AG04450 (cell line): Measurements from ENCODE around the gene PRKAR2B. TPM values are rescaled to one million over a fixed set of nuclear protein-coding genes. Genes with fewer than 3 reads are reported as not detected.

Source experiments
- CTCF ChIA-PET: fragments of 300-600, 350-600 bp; formaldehyde crosslinking; extraction: SDS; loops from one replicate; lab custom pipeline; 2022; ENCODE audit warnings: antibody characterized with exemption, inconsistent platforms; lab: Charles Lee
- POLR2A ChIA-PET: fragments of 350-600 bp; formaldehyde crosslinking; extraction: SDS; loops from one replicate; lab custom pipeline; 2021; ENCODE audit warnings: antibody characterized with exemption, inconsistent platforms; lab: Yijun Ruan, JAX
- DNase-seq: peaks from one replicate; pipeline ENCODE4 v3.0.0-alpha.2; 2011; ENCODE audit warnings: low read depth, low spot score
- H3K27ac ChIP-seq: one replicate; pipeline ENCODE4 v1.5.1; 2012; ENCODE audit warnings: low read depth, low read length, control low read depth
- H3K27me3 ChIP-seq: one replicate; pipeline ENCODE4 v1.6.0; 2012; ENCODE audit warnings: low read length; ENCODE audit not compliant: control insufficient read depth, insufficient read depth
- H3K4me3 ChIP-seq: 2 replicates; pipeline ENCODE4 v1.5.1; 2011; ENCODE audit warnings: mild to moderate bottlenecking, low read depth, low read length, control low read depth
- H3K9me3 ChIP-seq: 2 replicates; pipeline ENCODE4 v1.5.1; 2012; ENCODE audit warnings: low read length; ENCODE audit not compliant: control insufficient read depth, insufficient read depth
- CTCF ChIP-seq: IDR thresholded peaks from 2 replicates; pipeline ENCODE4 v1.5.1; 2011; ENCODE audit warnings: low read depth, low read length, control low read depth, inconsistent platforms
- polyA plus RNA-seq: library from polyadenylated mRNA; depleted of rRNA; stranded (reverse); fragments of >200 nt; gene quantifications from 2 replicates; pipeline ENCODE4 v1.2.3, GENCODE V29; 2011

PRKAR2B gene
- polyA plus RNA-seq, 1 experiment = 13.0 TPM

- ChIA-PET POLR2A (interaction anchor here (0.6 to 0.8 kb wide), 2 partner anchors 71 to 76 kb away, joined by 3 read pairs; no protein-coding TSS in a partner anchor), CTCF (interaction anchor here (2.0 kb wide), 1 partner anchor 104 kb away, joined by 4 read pairs; no protein-coding TSS in a partner anchor)
- no peak for TF ChIP-seq CTCF
- Histone ChIP-seq H3K9me3 (no peaks in the 10 kb centered on the region; the same call in 1 of the 2 replicates), H3K27me3 (no peaks in the 10 kb centered on the region), H3K27ac (no peak overlapping the region), H3K4me3 (no peak overlapping the region)
- no peak for DNase-seq
Observed at GRCh38 chr7:107046491-107047259, 2.2 kb downstream of the PRKAR2B start.

GRCh38 chr7:107047902-107048782 is 3.6 kb downstream of the PRKAR2B start:
- Histone ChIP-seq H3K27ac (no peak overlapping the region), H3K27me3 (no peaks in the 10 kb centered on the region), H3K4me3 (no peak overlapping the region), H3K9me3 (no peaks in the 10 kb centered on the region)
- ChIA-PET CTCF (interaction anchor here (0.6 to 2.0 kb wide), 2 partner anchors 103 to 565 kb away, joined by 3 to 4 read pairs; no protein-coding TSS in a partner anchor), POLR2A (no interaction called here)
- no peak for DNase-seq
- no peak for TF ChIP-seq CTCF

DNA sequence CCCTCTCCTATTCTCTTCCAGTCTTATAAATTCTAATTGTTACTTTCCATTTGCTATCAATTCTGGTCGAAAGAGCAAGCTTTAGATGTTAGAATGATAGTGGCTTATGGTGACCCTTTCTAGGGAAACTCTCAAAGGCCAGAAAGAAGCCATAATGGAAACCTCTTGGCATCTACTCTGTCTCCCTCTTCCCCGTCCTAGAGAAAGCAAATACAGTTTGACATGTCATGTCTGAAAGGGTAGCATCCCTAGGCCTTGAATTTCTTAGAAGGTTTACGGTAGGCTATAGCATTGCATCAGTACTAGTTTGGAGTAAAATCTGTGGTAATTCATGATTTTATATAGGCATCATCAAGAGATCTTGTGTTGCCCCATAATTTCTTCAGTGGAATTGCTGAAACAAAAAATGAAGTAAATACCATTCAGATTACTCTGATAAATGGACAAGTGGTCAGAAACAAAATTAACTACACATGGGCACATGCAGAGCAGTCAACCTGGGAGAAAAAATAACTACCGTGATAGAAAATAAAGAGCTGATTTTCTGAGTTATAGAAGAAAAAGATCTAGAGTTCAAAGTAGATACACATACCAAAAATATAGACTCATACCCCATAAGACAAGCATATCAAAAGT is 4.4 kb downstream of the PRKAR2B start:
- Histone ChIP-seq H3K9me3 (no peaks in the 10 kb centered on the region), H3K27ac (no peak overlapping the region), H3K27me3 (no peaks in the 10 kb centered on the region), H3K4me3 (no peak overlapping the region)
- DNase-seq = no peak
- CTCF ChIA-PET = interaction anchor here (0.6 kb wide), 1 partner anchor 566 kb away, joined by 3 read pairs; no protein-coding TSS in a partner anchor
- TF ChIP-seq CTCF = no peak
- POLR2A ChIA-PET = no interaction called here

- POLR2A ChIA-PET = no interaction called here
- DNase-seq = no peak
- Histone ChIP-seq H3K9me3 (no peaks in the 10 kb centered on the region), H3K27me3 (no peaks in the 10 kb centered on the region), H3K27ac (no peak overlapping the region), H3K4me3 (no peak overlapping the region)
- CTCF ChIA-PET = interaction anchor here (0.6 kb wide), 1 partner anchor 18 kb away, joined by 3 read pairs; no protein-coding TSS in a partner anchor
- no peak for TF ChIP-seq CTCF
Observed at GRCh38 chr7:107049480-107049879, 5.0 kb downstream of the PRKAR2B start.
